Neural cell (in vitro differentiated cells): ENCODE measurements around the gene BANF1. TPM values are rescaled to one million over a fixed set of nuclear protein-coding genes. Genes with fewer than 3 reads are reported as not detected.

Experiments used
- H2AFZ ChIP-seq: fragments of 200-600, 300-800 bp; sonication (generic), shearing (Covaris generic); 2 replicates; pipeline ENCODE4 v1.6.0; 2014; ENCODE audit warnings: low read depth, mild to moderate bottlenecking, antibody characterized with exemption, low read length, moderate library complexity
- H3F3A ChIP-seq: fragments of 200-600 bp; shearing (Covaris generic); 2 replicates; pipeline ENCODE4 v1.6.1; 2016; ENCODE audit warnings: mild to moderate bottlenecking, moderate library complexity, mixed read lengths, antibody characterized with exemption, low read length; ENCODE audit not compliant: insufficient read depth, poor library complexity, severe bottlenecking
- H3K27ac ChIP-seq: fragments of 200-600, 300-800 bp; sonication (generic), shearing (Covaris generic); 2 replicates; pipeline ENCODE4 v1.5.1; 2014; ENCODE audit warnings: mild to moderate bottlenecking, low read length, moderate library complexity
- H3K27me3 ChIP-seq: fragments of 300-800, 200-600 bp; sonication (generic), shearing (Covaris generic); 2 replicates; pipeline ENCODE4 v1.6.0; 2014; ENCODE audit warnings: mild to moderate bottlenecking, low read depth, low read length, moderate library complexity; ENCODE audit not compliant: insufficient read depth
- H3K36me3 ChIP-seq: fragments of 300-800, 200-600 bp; sonication (generic), shearing (Covaris generic); 2 replicates; pipeline ENCODE4 v1.5.1; 2014; ENCODE audit warnings: mild to moderate bottlenecking, antibody characterized with exemption, low read length, moderate library complexity; ENCODE audit not compliant: insufficient read depth
- H3K4me2 ChIP-seq: fragments of 300-800, 200-600 bp; sonication (generic), shearing (Covaris generic); 2 replicates; pipeline ENCODE4 v1.6.0; 2014; ENCODE audit warnings: mild to moderate bottlenecking, low read length
- H3K4me3 ChIP-seq: fragments of 300-800, 200-600 bp; sonication (generic), shearing (Covaris generic); 2 replicates; pipeline ENCODE4 v1.5.1; 2014; ENCODE audit warnings: mild to moderate bottlenecking, low read length, moderate library complexity
- H3K79me2 ChIP-seq: fragments of 200-600 bp; shearing (Covaris generic); replicated peaks from 2 replicates; pipeline ENCODE4 v1.6.0; 2014; ENCODE audit warnings: mild to moderate bottlenecking, low read length, moderate library complexity; ENCODE audit not compliant: insufficient read depth
- H3K9ac ChIP-seq: fragments of 300-800, 200-600 bp; sonication (generic), shearing (Covaris generic); 2 replicates; pipeline ENCODE4 v1.6.1; 2016; ENCODE audit warnings: mild to moderate bottlenecking, low read length, mixed read lengths
- H3K9me2 ChIP-seq: fragments of 200-600 bp; shearing (Covaris generic); 2 replicates; pipeline ENCODE4 v1.6.1; 2016; ENCODE audit warnings: mild to moderate bottlenecking, low read length, mixed read lengths; ENCODE audit not compliant: insufficient read depth
- H3K9me3 ChIP-seq: fragments of 200-600, 300-800 bp; sonication (generic), shearing (Covaris generic); 2 replicates; pipeline ENCODE4 v1.6.1; 2016; ENCODE audit warnings: mild to moderate bottlenecking, mixed run types, low read length, moderate library complexity, mixed read lengths
- H4K20me1 ChIP-seq: fragments of 200-600 bp; shearing (Covaris generic); 2 replicates; pipeline ENCODE4 v1.6.1; 2016; ENCODE audit warnings: mild to moderate bottlenecking, mixed run types; ENCODE audit not compliant: insufficient read depth
- EP300 ChIP-seq: fragments of 450-650 bp; conservative IDR thresholded peaks from 2 replicates; pipeline ENCODE4 v1.6.1; 2014; ENCODE audit warnings: antibody characterized with exemption, mild to moderate bottlenecking, moderate library complexity; ENCODE audit not compliant: poor library complexity, severe bottlenecking
- EZH2 ChIP-seq: fragments of 200-600, 300-800 bp; shearing (Covaris generic), sonication (generic); IDR thresholded peaks from 2 replicates; pipeline ENCODE4 v1.6.1; 2014; ENCODE audit warnings: antibody characterized with exemption, low read length, borderline replicate concordance, mild to moderate bottlenecking; ENCODE audit not compliant: insufficient read depth, poor library complexity, severe bottlenecking
- MXI1 ChIP-seq: fragments of 450-650 bp; conservative IDR thresholded peaks from 2 replicates; pipeline ENCODE4 v1.6.1; 2014; ENCODE audit warnings: antibody characterized with exemption, mild to moderate bottlenecking; ENCODE audit not compliant: poor library complexity, severe bottlenecking
- POLR2AphosphoS5 ChIP-seq: IDR thresholded peaks from 2 replicates; pipeline ENCODE4 v1.6.1; 2012
- RAD21 ChIP-seq: fragments of 450-650 bp; conservative IDR thresholded peaks from 2 replicates; pipeline ENCODE4 v1.6.1; 2014; ENCODE audit warnings: antibody characterized with exemption, mild to moderate bottlenecking, moderate library complexity
- SMC3 ChIP-seq: fragments of 450-650 bp; conservative IDR thresholded peaks from 2 replicates; pipeline ENCODE4 v1.6.1; 2014; ENCODE audit warnings: antibody characterized with exemption, mild to moderate bottlenecking, moderate library complexity; ENCODE audit not compliant: poor library complexity
- TAF1 ChIP-seq: IDR thresholded peaks from 2 replicates; pipeline ENCODE4 v1.6.1; 2012; ENCODE audit warnings: low read depth
- polyA plus RNA-seq: library from polyadenylated mRNA; depleted of rRNA; stranded (reverse); fragments of >200 nt; gene quantifications from 2 replicates; pipeline ENCODE4 v1.2.3, GENCODE V29; 2014
- TF ChIP-seq, protein P1 (sequence below): fragments of 450-650 bp; IDR thresholded peaks from 2 replicates; pipeline ENCODE4 v1.5.1; 2014; ENCODE audit warnings: antibody characterized with exemption, mild to moderate bottlenecking, moderate library complexity; ENCODE audit not compliant: poor library complexity, severe bottlenecking
- TF ChIP-seq, protein P2 (sequence below): IDR thresholded peaks from 2 replicates; pipeline ENCODE4 v1.6.1; 2012; ENCODE audit warnings: borderline replicate concordance

The BANF1 gene
- polyA plus RNA-seq, 1 donor from 2014 or later = 60.0 TPM

DNA sequence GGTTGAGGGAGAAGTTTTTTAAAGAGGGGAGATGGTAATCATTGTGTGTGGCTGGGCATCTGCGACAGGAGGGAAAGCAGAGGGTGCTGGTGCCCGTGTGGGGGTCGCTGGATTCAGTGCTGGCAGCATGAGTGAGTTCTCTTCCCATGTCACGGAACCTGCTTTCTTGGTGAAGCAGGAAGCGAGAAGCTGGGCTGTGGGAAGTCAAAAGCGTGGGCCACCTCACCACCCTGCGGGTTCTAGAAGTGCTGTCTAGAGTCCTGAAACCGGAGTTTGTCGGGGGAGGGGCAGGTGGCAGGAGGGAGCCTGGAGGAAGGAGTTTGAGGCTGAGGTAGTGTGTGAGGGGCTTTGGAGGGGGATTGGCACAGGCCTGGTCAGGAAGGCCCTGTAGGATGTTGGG, 26.5 kb upstream of the BANF1 start:
- H3K27ac ChIP-seq = no peak overlapping the region
- H3K36me3 ChIP-seq = no peaks in the 10 kb centered on the region

DNA sequence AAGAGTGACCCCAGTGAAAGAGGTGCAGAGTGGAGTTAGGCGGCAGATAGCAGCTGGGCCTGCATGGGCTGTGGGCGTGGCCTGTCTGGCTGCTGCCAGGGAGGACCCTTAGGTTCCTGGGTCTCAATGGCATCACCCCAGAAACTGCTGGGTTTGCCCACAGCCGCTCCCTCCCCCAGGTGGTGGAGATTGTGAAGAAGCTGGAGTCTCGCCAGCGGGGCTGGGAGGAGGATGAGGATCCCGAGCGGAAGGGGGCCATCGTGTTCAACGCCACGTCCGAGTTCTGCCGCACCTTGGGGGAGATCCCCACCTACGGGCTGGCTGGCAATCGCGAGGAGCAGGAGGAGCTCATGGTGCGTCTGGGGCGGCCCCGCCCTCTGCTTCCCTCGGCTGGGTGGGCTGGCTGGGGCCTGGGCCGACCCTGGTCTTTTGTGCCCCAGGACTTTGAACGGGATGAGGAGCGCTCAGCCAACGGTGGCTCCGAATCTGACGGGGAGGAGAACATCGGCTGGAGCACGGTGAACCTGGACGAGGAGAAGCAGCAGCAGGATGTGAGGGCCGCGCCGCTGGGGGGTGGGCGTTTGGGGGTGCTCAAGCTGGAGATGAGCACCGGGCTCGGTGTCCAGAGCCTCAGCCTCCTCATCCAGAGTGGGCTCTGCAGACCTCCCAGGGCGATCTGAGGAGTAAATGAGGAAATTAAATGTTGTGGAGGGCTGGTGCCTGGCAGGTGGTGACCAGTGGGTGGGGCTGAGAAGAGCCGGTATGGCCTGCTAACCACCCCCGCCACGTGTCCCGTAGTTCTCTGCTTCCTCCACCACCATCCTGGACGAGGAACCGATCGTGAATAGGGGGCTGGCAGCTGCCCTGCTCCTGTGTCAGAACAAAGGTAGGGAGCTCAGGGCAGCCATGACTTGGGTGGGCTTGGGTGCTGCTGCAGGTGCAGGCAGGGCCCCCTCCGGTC, 25.8 kb upstream of the BANF1 start:
- no peaks in the 10 kb centered on the region for H3K36me3 ChIP-seq
- no peaks in the 10 kb centered on the region for H3K9me3 ChIP-seq
- TF ChIP-seq, protein P1, sequence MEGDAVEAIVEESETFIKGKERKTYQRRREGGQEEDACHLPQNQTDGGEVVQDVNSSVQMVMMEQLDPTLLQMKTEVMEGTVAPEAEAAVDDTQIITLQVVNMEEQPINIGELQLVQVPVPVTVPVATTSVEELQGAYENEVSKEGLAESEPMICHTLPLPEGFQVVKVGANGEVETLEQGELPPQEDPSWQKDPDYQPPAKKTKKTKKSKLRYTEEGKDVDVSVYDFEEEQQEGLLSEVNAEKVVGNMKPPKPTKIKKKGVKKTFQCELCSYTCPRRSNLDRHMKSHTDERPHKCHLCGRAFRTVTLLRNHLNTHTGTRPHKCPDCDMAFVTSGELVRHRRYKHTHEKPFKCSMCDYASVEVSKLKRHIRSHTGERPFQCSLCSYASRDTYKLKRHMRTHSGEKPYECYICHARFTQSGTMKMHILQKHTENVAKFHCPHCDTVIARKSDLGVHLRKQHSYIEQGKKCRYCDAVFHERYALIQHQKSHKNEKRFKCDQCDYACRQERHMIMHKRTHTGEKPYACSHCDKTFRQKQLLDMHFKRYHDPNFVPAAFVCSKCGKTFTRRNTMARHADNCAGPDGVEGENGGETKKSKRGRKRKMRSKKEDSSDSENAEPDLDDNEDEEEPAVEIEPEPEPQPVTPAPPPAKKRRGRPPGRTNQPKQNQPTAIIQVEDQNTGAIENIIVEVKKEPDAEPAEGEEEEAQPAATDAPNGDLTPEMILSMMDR = no peak
- no peak for TF ChIP-seq EZH2
- TF ChIP-seq TAF1 = no peak
- TF ChIP-seq SMC3 = no peak
- TF ChIP-seq RAD21 = no peak
- TF ChIP-seq EP300 = no peak
- TF ChIP-seq POLR2AphosphoS5 = no peak
- TF ChIP-seq, protein P2, sequence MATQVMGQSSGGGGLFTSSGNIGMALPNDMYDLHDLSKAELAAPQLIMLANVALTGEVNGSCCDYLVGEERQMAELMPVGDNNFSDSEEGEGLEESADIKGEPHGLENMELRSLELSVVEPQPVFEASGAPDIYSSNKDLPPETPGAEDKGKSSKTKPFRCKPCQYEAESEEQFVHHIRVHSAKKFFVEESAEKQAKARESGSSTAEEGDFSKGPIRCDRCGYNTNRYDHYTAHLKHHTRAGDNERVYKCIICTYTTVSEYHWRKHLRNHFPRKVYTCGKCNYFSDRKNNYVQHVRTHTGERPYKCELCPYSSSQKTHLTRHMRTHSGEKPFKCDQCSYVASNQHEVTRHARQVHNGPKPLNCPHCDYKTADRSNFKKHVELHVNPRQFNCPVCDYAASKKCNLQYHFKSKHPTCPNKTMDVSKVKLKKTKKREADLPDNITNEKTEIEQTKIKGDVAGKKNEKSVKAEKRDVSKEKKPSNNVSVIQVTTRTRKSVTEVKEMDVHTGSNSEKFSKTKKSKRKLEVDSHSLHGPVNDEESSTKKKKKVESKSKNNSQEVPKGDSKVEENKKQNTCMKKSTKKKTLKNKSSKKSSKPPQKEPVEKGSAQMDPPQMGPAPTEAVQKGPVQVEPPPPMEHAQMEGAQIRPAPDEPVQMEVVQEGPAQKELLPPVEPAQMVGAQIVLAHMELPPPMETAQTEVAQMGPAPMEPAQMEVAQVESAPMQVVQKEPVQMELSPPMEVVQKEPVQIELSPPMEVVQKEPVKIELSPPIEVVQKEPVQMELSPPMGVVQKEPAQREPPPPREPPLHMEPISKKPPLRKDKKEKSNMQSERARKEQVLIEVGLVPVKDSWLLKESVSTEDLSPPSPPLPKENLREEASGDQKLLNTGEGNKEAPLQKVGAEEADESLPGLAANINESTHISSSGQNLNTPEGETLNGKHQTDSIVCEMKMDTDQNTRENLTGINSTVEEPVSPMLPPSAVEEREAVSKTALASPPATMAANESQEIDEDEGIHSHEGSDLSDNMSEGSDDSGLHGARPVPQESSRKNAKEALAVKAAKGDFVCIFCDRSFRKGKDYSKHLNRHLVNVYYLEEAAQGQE = no peak
- H3K9me2 ChIP-seq = no peaks in the 10 kb centered on the region
- H3K27me3 ChIP-seq = no peaks in the 10 kb centered on the region
- no peak overlapping the region for H2AFZ ChIP-seq
- H3K4me3 ChIP-seq = no peak overlapping the region
- no peak overlapping the region for H3K9ac ChIP-seq
- no peak overlapping the region for H3K27ac ChIP-seq
- no peak overlapping the region for H3K4me2 ChIP-seq
- no peaks in the 10 kb centered on the region for H3F3A ChIP-seq
- no peaks in the 10 kb centered on the region for H4K20me1 ChIP-seq
- no peaks in the 10 kb centered on the region for H3K79me2 ChIP-seq

More for the DNA sequence above, 26.5 kb upstream of the BANF1 start:
- H3K27me3 ChIP-seq = no peaks in the 10 kb centered on the region
- TF ChIP-seq, protein P2 = no peak
- TF ChIP-seq TAF1 (no peak), MXI1 (no peak), SMC3 (no peak)
- TF ChIP-seq, protein P1 = no peak
- H3K9ac ChIP-seq = no peak overlapping the region
- H3F3A ChIP-seq = no peaks in the 10 kb centered on the region
- H3K4me2 ChIP-seq = no peak overlapping the region
- no peaks in the 10 kb centered on the region for H4K20me1 ChIP-seq
- no peak overlapping the region for H3K4me3 ChIP-seq
- H3K9me2 ChIP-seq = no peaks in the 10 kb centered on the region
- H3K79me2 ChIP-seq = no peaks in the 10 kb centered on the region
- no peaks in the 10 kb centered on the region for H3K9me3 ChIP-seq
- H2AFZ ChIP-seq = no peak overlapping the region
